Suprapubic skin (tissue), 4 donors: ENCODE results near the gene MTG2.

ENCODE experiments used
- POLR2A ChIP-seq, 2 donors: fragments of 450-650 bp; IDR thresholded peaks; one replicate each; pipeline ENCODE4 v1.6.1; 2017; ENCODE audit warnings: antibody characterized with exemption in 2 of 2, mild to moderate bottlenecking in 2 of 2, moderate library complexity in 2 of 2
- POLR2AphosphoS5 ChIP-seq, 3 donors: sonication (generic); formaldehyde crosslinking; IDR thresholded peaks; one replicate each; pipeline ENCODE4 v1.6.1; 2017; ENCODE audit warnings: antibody characterized with exemption in 3 of 3
- TF ChIP-seq, protein P1 (sequence below), 2 donors: fragments of 200-600 bp in 1 of 2; fragments of 450-650 bp in 1 of 2; sonication (generic) in 1 of 2; IDR thresholded peaks; one replicate each; pipeline ENCODE4 v1.5.1; 2016 to 2019; ENCODE audit warnings: antibody characterized with exemption in 2 of 2, mild to moderate bottlenecking in 1 of 2, moderate library complexity in 1 of 2

GRCh38 chr20:62163485-62163865 lies 19.4 kb upstream of the MTG2 start:
- TF ChIP-seq, protein P1, sequence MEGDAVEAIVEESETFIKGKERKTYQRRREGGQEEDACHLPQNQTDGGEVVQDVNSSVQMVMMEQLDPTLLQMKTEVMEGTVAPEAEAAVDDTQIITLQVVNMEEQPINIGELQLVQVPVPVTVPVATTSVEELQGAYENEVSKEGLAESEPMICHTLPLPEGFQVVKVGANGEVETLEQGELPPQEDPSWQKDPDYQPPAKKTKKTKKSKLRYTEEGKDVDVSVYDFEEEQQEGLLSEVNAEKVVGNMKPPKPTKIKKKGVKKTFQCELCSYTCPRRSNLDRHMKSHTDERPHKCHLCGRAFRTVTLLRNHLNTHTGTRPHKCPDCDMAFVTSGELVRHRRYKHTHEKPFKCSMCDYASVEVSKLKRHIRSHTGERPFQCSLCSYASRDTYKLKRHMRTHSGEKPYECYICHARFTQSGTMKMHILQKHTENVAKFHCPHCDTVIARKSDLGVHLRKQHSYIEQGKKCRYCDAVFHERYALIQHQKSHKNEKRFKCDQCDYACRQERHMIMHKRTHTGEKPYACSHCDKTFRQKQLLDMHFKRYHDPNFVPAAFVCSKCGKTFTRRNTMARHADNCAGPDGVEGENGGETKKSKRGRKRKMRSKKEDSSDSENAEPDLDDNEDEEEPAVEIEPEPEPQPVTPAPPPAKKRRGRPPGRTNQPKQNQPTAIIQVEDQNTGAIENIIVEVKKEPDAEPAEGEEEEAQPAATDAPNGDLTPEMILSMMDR (IDR thresholded peaks at IDR 0.05): no peak
- TF ChIP-seq POLR2A (IDR thresholded peaks at IDR 0.05) (no peak), POLR2AphosphoS5 (IDR thresholded peaks at IDR 0.05) (no peak)
